Neural cell (in vitro differentiated cells): ENCODE data around the gene HNRNPM. TPM values are rescaled to one million over a fixed set of nuclear protein-coding genes. Genes with fewer than 3 reads are reported as not detected.

Experiments
- H2AFZ ChIP-seq: fragments of 200-600, 300-800 bp; sonication (generic), shearing (Covaris generic); 2 replicates; pipeline ENCODE4 v1.6.0; 2014; ENCODE audit warnings: low read depth, mild to moderate bottlenecking, antibody characterized with exemption, low read length, moderate library complexity
- H3F3A ChIP-seq: fragments of 200-600 bp; shearing (Covaris generic); 2 replicates; pipeline ENCODE4 v1.6.1; 2016; ENCODE audit warnings: mild to moderate bottlenecking, moderate library complexity, mixed read lengths, antibody characterized with exemption, low read length; ENCODE audit not compliant: insufficient read depth, poor library complexity, severe bottlenecking
- H3K27ac ChIP-seq: fragments of 200-600, 300-800 bp; sonication (generic), shearing (Covaris generic); 2 replicates; pipeline ENCODE4 v1.5.1; 2014; ENCODE audit warnings: mild to moderate bottlenecking, low read length, moderate library complexity
- H3K27me3 ChIP-seq: fragments of 300-800, 200-600 bp; sonication (generic), shearing (Covaris generic); 2 replicates; pipeline ENCODE4 v1.6.0; 2014; ENCODE audit warnings: mild to moderate bottlenecking, low read depth, low read length, moderate library complexity; ENCODE audit not compliant: insufficient read depth
- H3K36me3 ChIP-seq: fragments of 300-800, 200-600 bp; sonication (generic), shearing (Covaris generic); 2 replicates; pipeline ENCODE4 v1.5.1; 2014; ENCODE audit warnings: mild to moderate bottlenecking, antibody characterized with exemption, low read length, moderate library complexity; ENCODE audit not compliant: insufficient read depth
- H3K4me2 ChIP-seq: fragments of 300-800, 200-600 bp; sonication (generic), shearing (Covaris generic); 2 replicates; pipeline ENCODE4 v1.6.0; 2014; ENCODE audit warnings: mild to moderate bottlenecking, low read length
- H3K4me3 ChIP-seq: fragments of 300-800, 200-600 bp; sonication (generic), shearing (Covaris generic); 2 replicates; pipeline ENCODE4 v1.5.1; 2014; ENCODE audit warnings: mild to moderate bottlenecking, low read length, moderate library complexity
- H3K79me2 ChIP-seq: fragments of 200-600 bp; shearing (Covaris generic); replicated peaks from 2 replicates; pipeline ENCODE4 v1.6.0; 2014; ENCODE audit warnings: mild to moderate bottlenecking, low read length, moderate library complexity; ENCODE audit not compliant: insufficient read depth
- H3K9ac ChIP-seq: fragments of 300-800, 200-600 bp; sonication (generic), shearing (Covaris generic); 2 replicates; pipeline ENCODE4 v1.6.1; 2016; ENCODE audit warnings: mild to moderate bottlenecking, low read length, mixed read lengths
- H3K9me2 ChIP-seq: fragments of 200-600 bp; shearing (Covaris generic); 2 replicates; pipeline ENCODE4 v1.6.1; 2016; ENCODE audit warnings: mild to moderate bottlenecking, low read length, mixed read lengths; ENCODE audit not compliant: insufficient read depth
- H3K9me3 ChIP-seq: fragments of 200-600, 300-800 bp; sonication (generic), shearing (Covaris generic); 2 replicates; pipeline ENCODE4 v1.6.1; 2016; ENCODE audit warnings: mild to moderate bottlenecking, mixed run types, low read length, moderate library complexity, mixed read lengths
- H4K20me1 ChIP-seq: fragments of 200-600 bp; shearing (Covaris generic); 2 replicates; pipeline ENCODE4 v1.6.1; 2016; ENCODE audit warnings: mild to moderate bottlenecking, mixed run types; ENCODE audit not compliant: insufficient read depth
- EP300 ChIP-seq: fragments of 450-650 bp; conservative IDR thresholded peaks from 2 replicates; pipeline ENCODE4 v1.6.1; 2014; ENCODE audit warnings: antibody characterized with exemption, mild to moderate bottlenecking, moderate library complexity; ENCODE audit not compliant: poor library complexity, severe bottlenecking
- EZH2 ChIP-seq: fragments of 200-600, 300-800 bp; shearing (Covaris generic), sonication (generic); IDR thresholded peaks from 2 replicates; pipeline ENCODE4 v1.6.1; 2014; ENCODE audit warnings: antibody characterized with exemption, low read length, borderline replicate concordance, mild to moderate bottlenecking; ENCODE audit not compliant: insufficient read depth, poor library complexity, severe bottlenecking
- MXI1 ChIP-seq: fragments of 450-650 bp; conservative IDR thresholded peaks from 2 replicates; pipeline ENCODE4 v1.6.1; 2014; ENCODE audit warnings: antibody characterized with exemption, mild to moderate bottlenecking; ENCODE audit not compliant: poor library complexity, severe bottlenecking
- POLR2AphosphoS5 ChIP-seq: IDR thresholded peaks from 2 replicates; pipeline ENCODE4 v1.6.1; 2012
- RAD21 ChIP-seq: fragments of 450-650 bp; conservative IDR thresholded peaks from 2 replicates; pipeline ENCODE4 v1.6.1; 2014; ENCODE audit warnings: antibody characterized with exemption, mild to moderate bottlenecking, moderate library complexity
- SMC3 ChIP-seq: fragments of 450-650 bp; conservative IDR thresholded peaks from 2 replicates; pipeline ENCODE4 v1.6.1; 2014; ENCODE audit warnings: antibody characterized with exemption, mild to moderate bottlenecking, moderate library complexity; ENCODE audit not compliant: poor library complexity
- TAF1 ChIP-seq: IDR thresholded peaks from 2 replicates; pipeline ENCODE4 v1.6.1; 2012; ENCODE audit warnings: low read depth
- polyA plus RNA-seq: library from polyadenylated mRNA; depleted of rRNA; stranded (reverse); fragments of >200 nt; gene quantifications from 2 replicates; pipeline ENCODE4 v1.2.3, GENCODE V29; 2014
- TF ChIP-seq, protein P1 (sequence below): IDR thresholded peaks from 2 replicates; pipeline ENCODE4 v1.6.1; 2012; ENCODE audit warnings: borderline replicate concordance
- TF ChIP-seq, protein P2 (sequence below): fragments of 450-650 bp; IDR thresholded peaks from 2 replicates; pipeline ENCODE4 v1.5.1; 2014; ENCODE audit warnings: antibody characterized with exemption, mild to moderate bottlenecking, moderate library complexity; ENCODE audit not compliant: poor library complexity, severe bottlenecking

HNRNPM gene
- polyA plus RNA-seq, 1 donor from 2014 or later = 91.7 TPM

DNA sequence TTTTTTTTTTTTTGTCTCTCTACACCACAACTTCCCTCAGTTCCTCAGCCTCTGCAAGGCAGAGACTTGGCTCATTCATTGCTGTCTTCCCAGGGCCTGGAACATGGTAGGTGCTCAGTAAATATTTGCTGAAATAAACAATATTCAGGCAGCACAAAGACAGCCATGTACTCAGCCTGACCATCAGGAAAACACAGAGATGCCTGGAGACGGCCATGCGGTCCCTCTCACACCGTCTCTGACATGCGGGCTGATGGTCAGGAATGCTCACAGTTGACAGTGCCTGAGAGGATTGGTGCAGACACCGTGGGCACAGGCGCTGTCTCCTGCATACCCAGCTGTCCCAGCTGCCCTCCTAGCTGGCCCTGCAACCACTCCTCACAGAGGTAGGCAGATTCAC is 56.7 kb downstream of the HNRNPM start:
- TF ChIP-seq POLR2AphosphoS5 (no peak), EP300 (no peak)
- TF ChIP-seq, protein P1, sequence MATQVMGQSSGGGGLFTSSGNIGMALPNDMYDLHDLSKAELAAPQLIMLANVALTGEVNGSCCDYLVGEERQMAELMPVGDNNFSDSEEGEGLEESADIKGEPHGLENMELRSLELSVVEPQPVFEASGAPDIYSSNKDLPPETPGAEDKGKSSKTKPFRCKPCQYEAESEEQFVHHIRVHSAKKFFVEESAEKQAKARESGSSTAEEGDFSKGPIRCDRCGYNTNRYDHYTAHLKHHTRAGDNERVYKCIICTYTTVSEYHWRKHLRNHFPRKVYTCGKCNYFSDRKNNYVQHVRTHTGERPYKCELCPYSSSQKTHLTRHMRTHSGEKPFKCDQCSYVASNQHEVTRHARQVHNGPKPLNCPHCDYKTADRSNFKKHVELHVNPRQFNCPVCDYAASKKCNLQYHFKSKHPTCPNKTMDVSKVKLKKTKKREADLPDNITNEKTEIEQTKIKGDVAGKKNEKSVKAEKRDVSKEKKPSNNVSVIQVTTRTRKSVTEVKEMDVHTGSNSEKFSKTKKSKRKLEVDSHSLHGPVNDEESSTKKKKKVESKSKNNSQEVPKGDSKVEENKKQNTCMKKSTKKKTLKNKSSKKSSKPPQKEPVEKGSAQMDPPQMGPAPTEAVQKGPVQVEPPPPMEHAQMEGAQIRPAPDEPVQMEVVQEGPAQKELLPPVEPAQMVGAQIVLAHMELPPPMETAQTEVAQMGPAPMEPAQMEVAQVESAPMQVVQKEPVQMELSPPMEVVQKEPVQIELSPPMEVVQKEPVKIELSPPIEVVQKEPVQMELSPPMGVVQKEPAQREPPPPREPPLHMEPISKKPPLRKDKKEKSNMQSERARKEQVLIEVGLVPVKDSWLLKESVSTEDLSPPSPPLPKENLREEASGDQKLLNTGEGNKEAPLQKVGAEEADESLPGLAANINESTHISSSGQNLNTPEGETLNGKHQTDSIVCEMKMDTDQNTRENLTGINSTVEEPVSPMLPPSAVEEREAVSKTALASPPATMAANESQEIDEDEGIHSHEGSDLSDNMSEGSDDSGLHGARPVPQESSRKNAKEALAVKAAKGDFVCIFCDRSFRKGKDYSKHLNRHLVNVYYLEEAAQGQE = no peak
- H2AFZ ChIP-seq = no peak overlapping the region

GRCh38 chr19:8501981-8502380 is 57.2 kb downstream of the HNRNPM start:
- Histone ChIP-seq H3F3A (no peaks in the 10 kb centered on the region), H3K27ac (no peak overlapping the region), H3K9me2 (no peaks in the 10 kb centered on the region), H3K79me2 (no peaks in the 10 kb centered on the region), H4K20me1 (no peaks in the 10 kb centered on the region), H2AFZ (no peak overlapping the region), H3K9ac (no peak overlapping the region), H3K27me3 (no peaks in the 10 kb centered on the region), H3K9me3 (no peaks in the 10 kb centered on the region), H3K4me3 (no peak overlapping the region), H3K4me2 (no peak overlapping the region), H3K36me3 (no peaks in the 10 kb centered on the region)
- TF ChIP-seq, protein P1 = no peak
- TF ChIP-seq EP300 = no peak
- no peak for TF ChIP-seq TAF1
- no peak for TF ChIP-seq POLR2AphosphoS5
- no peak for TF ChIP-seq MXI1
- no peak for TF ChIP-seq SMC3
- no peak for TF ChIP-seq EZH2
- TF ChIP-seq, protein P2, sequence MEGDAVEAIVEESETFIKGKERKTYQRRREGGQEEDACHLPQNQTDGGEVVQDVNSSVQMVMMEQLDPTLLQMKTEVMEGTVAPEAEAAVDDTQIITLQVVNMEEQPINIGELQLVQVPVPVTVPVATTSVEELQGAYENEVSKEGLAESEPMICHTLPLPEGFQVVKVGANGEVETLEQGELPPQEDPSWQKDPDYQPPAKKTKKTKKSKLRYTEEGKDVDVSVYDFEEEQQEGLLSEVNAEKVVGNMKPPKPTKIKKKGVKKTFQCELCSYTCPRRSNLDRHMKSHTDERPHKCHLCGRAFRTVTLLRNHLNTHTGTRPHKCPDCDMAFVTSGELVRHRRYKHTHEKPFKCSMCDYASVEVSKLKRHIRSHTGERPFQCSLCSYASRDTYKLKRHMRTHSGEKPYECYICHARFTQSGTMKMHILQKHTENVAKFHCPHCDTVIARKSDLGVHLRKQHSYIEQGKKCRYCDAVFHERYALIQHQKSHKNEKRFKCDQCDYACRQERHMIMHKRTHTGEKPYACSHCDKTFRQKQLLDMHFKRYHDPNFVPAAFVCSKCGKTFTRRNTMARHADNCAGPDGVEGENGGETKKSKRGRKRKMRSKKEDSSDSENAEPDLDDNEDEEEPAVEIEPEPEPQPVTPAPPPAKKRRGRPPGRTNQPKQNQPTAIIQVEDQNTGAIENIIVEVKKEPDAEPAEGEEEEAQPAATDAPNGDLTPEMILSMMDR = no peak
- no peak for TF ChIP-seq RAD21

More for the DNA sequence above, 56.7 kb downstream of the HNRNPM start:
- Histone ChIP-seq H3F3A (no peaks in the 10 kb centered on the region), H3K4me3 (no peak overlapping the region), H3K27me3 (no peaks in the 10 kb centered on the region), H4K20me1 (no peaks in the 10 kb centered on the region), H3K36me3 (no peaks in the 10 kb centered on the region), H3K9me2 (no peaks in the 10 kb centered on the region), H3K79me2 (no peaks in the 10 kb centered on the region), H3K9ac (no peak overlapping the region), H3K27ac (no peak overlapping the region), H3K9me3 (no peaks in the 10 kb centered on the region), H3K4me2 (no peak overlapping the region)
